Activated CD8-positive, alpha-beta memory T cell treated with anti-CD3 and anti-CD28 coated beads, Interleukin-2, amount 50 U/mL, for 1 hour (primary cell): Measurements from ENCODE around the gene RPL37.
"Not testable (repeated sequence)": the region's sequence is repeated elsewhere in the genome, so short reads cannot be mapped to it uniquely, and the experiment has no call there.

Experiments used
- DNase-seq: peaks from one replicate; pipeline ENCODE4 v3.0.0-alpha.2; 2020; ENCODE audit errors: extremely low read depth

RPL37 gene

DNA sequence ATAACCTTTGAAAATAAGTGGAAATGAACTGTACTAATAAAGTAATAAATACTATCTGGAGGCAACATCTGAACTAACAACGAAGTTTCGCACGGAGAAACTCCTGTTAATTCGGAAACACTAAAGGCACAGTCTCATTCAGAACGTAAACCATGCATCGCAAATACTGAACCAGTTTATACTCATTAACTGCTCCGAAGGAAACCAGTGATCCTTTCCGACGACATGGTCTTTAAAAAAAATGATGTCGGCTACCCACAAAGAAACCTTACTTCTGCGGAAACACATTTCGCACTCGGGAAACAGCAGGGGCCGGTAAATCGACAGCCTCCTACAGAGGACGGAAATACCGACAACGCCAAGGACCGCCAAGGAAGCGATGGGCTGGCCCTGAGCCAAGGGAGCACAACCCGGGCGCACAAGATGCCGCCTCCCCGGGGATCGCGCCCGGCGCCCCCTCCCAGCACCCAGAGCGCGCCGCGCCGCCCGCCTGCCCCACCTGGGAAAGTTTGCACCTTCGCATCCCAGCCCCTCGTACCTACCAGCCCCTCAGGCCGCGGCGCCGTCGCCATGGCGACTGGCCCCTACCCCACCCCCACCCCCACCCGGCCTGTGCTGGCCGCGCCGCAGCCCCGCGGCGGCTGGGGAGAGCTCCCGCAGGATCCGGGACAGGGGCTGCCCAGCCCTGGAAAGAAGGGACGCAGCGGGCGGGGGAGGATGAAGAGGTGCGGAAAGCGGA is 37.6 kb downstream of the RPL37 start:
- peak; percentile 55 for DNase-seq

DNA sequence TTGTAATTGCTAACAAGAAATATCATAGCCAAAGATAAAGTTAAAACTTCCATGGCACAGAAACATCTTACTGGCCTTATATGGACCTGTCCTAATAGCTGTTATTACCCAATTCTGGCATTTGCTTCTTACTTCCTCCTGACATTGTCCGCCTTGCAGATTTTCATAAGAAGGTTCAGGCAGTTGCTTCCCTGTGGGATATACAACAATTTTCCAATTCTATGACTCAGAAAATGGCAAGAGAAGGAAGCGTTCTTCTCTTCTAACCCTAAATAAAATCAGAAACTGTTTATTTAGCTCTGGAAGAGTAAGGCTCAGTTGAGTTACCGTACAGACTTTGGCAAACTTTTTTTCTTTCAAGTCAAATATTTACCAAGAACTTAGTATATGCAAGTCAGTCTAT is 38.5 kb downstream of the RPL37 start:
- no peak for DNase-seq

DNA sequence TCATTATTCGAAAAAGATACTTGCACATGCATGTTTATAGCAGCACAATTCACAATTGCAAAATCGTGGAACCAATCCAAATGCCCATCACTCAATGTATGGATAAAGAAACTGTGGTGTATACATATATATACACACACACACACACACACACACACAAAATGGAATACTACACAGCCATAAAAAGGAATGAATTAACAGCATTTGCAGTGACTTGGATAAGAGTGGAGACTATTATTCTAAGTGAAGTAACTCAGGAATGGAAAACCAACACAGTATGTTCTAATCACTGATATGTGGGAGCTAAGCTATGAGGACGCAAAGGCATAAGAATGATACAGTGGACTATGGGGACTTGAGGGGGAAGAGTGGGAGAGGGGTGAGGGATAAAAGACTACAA is 40.1 kb downstream of the RPL37 start:
- DNase-seq = not testable (repeated sequence)

DNA sequence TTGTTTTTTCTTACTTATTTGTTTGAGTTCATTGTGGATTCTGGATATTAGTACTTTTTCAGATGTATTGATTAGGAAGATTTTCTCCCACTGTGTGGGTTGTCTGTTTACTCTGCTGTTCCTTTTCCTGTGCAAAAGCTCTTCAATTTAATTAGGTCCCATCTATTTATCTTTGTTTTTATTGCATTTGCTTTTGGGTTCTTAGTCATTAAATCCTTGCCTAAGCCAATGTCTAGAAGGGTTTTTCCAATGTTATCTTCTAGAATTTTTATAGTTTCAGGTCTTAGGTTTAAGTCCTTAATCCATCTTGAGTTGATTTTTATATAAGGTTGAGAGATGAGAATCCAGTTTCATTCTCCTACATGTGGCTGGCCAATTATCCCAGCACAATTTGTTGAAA is 40.7 kb downstream of the RPL37 start:
- not testable (repeated sequence) for DNase-seq

DNA sequence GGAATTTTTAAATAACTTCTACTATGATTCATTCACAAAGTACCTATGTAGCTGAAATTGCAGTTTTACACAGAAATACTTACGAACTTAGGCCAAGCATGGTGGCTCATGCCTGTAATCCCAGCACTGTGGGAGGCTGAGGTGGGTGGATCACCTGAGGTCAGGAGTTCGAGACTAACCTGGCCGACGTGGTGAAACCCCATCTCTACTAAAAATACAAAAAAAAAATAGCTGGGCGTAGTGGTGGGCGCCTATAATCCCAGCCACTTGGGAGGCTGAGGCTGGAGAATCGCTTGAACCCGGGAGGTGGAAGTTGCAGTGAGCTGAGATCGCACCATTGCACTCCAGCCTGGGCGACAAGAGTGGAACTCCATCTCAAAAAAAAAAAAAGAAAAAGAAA is 42.3 kb downstream of the RPL37 start:
- DNase-seq = not testable (repeated sequence)

DNA sequence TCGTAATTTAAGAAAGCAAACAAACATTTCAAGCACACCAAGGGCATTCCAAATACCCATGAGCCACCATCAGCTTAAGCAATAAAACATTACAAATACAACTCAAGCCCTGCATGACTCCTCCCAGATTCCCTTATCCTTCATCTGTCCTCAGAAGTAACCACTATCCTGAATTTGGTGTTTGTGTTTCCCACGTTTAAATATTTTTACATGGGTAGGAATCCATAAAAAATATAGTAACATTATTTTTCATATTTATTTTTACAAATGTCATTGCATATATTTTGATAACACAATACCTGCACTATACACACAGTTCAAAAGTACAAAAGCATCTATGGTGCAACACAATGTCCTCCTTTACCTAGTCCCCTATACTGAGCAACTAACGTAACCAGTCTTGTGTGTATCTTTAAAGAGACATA is 43.3 kb downstream of the RPL37 start:
- DNase-seq = no peak

DNA sequence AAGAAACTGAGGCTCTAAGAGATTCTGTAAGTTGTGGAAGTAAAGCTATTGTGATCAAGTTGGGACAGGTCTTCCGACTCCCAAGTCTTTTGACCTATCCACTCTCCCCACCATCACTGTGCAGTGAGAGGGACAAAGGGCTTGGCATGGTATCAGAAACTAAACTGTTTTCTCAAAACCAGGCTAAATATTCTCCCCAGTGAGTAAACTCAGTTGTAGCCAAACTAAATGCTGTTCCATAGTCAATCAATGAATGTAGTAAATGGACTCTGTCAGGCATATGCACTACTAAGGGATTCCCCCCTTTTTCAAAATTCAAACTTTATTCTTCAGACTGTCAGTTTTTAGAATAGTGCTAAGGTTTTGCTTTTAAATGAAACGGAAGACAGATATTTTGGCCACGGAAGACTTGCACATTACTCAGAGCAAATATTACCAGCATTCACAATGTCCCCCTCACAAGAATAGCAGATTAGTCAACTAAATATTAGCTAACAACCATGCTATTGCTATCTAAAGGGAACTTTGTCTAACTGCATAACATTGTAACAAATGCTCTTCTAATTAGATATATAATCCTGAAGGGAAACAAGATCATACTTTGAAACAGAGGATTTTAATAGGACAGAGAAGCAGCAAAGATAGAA is 44.0 kb downstream of the RPL37 start:
- DNase-seq = no peak

DNA sequence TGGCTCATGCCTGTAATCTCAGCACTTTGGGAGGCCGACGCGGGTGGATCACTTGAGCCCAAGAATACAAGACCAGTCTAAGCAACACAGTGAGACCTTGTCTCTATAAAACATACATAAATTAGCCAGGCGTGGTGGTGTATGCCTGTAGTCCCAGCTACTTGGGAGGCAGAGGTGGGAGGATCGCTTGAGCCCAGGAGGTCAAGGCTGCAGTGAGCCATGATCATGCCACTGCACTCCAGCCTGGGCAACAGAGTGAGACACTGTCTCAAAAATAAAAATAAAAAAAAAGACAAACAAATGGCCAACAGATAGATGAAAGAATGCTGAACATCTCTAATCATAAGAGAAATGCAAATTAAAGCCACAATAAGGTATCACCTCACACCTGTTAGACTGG is 46.1 kb downstream of the RPL37 start:
- not testable (repeated sequence) for DNase-seq

DNA sequence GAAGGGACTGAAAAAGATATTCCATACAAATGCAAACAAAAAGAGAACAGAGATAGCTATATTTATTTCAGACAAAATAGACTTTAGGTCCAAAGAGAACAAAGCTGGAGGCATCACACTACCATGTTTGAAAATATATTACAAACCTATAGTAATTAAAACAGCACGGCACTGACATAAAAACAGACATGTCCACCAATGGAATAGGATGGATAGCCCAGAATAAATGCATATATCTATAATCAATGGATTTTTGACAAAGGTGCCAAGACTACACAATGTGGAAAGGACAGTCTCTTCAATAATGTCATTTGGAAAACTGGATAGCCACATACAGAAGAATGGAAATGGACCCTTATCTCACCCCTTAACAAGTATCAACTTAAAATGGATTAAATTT is 47.0 kb downstream of the RPL37 start:
- DNase-seq = no peak

DNA sequence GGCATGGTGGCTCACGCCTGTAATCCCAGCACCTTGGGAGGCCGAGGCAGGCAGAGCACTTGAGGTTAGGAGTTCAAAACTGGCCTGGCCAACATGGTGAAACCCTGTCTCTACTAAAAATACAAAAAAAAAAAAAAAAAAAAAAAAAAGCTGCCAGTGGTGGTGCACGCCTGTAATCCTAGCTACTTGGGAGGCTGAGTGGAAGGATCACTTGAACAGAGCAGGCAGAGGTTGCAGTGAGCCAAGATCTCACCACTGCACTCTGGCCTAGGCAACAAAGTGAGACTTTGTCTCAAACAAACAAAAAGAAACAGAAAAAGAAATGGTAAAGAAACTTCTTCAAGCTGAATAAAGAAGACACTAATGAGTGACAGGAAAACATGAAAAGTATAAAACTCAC is 48.4 kb downstream of the RPL37 start:
- DNase-seq = not testable (repeated sequence)

DNA sequence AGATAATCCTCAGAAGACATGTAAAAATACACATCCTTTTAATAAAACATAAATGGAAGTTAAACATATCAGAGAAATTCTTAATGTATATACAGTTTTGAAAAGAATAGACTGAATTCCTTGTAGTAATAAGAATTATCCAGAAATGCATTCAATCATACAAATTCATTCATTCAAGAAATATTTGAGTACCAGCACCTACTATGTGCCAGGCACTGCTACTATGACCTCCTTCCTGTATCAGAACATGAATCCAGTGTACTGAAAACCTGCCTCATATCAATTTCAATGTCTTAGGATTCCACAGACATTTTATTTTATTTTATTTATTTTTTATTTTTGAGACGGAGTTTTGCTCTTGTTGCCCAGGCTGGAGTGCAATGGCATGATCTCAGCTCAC is 50.1 kb downstream of the RPL37 start:
- DNase-seq = no peak

DNA sequence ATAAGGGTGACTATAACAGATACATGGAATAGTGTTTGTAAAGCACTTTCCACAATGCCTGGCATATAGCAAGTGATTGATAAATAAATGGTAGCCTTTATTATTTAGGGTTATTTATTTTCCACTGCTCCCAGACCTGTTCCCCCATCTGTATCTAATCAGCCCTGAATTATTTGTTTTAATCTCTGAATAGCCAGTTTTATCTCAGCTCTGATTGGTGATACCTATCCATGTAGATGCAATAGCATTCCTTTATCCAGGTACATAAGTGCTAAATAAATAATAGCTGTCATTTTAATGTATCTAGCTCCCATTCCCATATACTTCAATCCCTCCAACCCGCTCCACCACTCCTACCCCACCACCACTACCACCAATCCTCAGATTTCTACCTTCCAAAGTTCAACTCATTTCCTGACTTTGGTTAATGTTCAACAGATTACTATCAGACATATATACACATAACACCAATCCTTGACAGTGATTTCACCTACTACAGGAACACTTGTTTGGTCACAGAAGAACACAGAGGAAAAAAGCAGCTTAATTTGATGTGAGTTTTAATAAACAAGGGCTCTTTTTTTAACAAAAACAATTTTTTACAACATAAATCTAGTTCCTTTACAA is 50.9 kb downstream of the RPL37 start:
- no peak for DNase-seq

DNA sequence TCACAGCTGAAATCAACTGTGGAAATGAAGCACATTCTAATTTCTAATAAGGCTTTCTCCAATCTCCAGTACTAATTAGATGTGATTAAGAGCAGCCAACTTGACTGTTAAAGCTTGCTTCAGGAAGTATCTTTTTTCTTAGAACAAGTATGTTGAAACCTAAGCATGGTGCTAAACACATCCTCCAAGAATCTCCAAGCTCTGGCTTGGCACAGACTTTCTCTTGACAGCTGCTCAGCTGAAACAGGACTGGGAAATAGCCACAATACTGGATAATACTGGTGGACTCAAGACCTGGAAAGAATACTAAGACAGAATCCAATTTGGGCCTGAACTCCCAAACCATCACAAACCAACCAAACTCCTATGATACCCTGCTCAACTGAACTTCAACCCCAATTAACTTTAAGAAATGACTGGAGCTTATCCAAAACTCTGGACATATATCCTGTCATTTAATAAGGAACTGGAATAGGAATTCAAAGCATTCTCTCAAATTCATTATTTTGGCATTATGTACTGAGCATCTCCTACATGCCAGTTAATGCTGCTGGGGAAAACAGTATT is 53.1 kb downstream of the RPL37 start:
- DNase-seq = no peak

DNA sequence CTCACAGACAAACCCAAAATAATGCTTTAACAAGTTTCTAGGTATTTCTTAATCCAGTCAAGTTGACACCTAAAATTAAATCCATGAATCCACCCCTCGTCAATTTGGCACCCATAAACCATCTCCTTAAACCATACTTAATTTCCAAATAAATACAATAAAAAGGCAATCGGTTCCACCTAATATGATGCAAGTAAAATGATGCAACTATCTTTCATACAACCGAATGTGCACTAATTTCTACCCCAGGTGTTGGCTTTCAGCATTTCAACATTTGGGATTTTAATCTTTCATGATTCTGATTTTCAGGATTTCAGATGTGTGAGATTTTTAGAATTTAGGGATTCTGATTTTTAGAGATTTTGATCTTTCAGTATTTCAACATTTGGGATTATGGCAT is 54.2 kb downstream of the RPL37 start:
- no peak for DNase-seq

DNA sequence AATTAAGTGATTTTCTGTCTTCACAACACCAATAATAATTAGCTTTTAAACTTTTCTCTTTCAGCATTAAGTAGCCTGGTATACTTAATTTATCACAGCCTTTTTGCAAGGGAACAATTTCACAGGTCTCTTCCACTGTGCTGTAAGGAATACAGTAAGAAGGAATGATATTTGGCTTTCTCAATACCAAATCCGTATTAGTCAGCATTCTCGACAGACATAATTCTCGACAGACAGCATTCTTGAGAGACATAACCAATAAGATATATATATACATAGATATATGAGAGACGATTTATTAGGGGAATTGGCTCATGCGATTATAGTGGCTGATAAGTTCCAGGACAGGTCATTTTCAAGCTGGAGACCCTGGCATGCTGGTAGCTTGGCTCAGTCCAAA is 54.8 kb downstream of the RPL37 start:
- DNase-seq = no peak

DNA sequence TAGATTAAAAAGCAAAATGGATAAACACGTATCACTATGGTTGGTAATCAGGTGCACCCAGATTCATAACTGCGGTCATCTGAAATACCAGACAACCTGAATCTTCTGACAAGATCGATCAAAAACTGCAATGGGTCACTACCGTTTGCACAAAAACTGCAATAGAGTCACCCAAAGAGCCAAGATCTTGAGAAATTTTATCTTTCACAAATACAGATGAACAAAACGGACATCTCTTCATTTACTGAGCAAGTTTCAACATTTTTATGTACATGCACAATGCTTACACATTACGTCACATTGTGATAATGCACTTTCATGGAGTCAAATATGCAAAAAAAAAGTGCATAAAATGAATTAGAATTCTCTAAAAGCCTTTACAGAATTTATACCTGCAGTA is 55.5 kb downstream of the RPL37 start:
- DNase-seq = no peak

DNA sequence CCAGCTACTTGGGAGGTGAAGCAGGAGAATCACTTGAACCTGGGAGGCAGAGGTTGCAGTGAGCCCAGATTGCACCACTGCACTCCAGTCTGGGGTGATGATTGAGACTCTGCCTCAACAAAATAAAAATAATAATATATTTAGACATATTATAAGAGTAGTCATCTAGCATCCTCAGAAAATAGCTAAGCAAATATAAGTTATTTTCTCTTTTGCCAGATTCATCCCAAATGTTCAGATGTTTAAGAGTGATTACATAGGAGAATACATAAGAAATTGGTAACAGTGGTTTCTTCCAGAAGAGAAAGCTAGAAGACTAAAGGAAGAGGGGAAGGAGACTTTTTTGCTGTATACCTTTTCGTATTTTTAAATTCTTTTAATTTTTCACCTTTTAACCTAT is 56.9 kb downstream of the RPL37 start:
- no peak for DNase-seq

DNA sequence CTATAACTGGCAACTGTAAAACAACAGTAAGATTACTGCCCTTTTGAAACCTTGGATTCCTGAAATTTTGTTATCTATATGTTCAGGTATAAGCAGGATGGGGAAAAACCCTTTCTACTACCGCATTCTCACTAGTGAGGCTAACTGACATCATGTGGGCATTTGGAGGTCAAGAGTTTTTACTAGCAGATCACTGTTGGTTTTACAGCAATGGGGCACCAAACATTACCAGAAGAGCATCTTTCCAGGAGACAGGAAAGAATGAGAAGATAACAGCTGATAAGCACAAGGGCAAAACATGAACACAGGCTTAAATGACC is 58.4 kb downstream of the RPL37 start:
- no peak for DNase-seq

DNA sequence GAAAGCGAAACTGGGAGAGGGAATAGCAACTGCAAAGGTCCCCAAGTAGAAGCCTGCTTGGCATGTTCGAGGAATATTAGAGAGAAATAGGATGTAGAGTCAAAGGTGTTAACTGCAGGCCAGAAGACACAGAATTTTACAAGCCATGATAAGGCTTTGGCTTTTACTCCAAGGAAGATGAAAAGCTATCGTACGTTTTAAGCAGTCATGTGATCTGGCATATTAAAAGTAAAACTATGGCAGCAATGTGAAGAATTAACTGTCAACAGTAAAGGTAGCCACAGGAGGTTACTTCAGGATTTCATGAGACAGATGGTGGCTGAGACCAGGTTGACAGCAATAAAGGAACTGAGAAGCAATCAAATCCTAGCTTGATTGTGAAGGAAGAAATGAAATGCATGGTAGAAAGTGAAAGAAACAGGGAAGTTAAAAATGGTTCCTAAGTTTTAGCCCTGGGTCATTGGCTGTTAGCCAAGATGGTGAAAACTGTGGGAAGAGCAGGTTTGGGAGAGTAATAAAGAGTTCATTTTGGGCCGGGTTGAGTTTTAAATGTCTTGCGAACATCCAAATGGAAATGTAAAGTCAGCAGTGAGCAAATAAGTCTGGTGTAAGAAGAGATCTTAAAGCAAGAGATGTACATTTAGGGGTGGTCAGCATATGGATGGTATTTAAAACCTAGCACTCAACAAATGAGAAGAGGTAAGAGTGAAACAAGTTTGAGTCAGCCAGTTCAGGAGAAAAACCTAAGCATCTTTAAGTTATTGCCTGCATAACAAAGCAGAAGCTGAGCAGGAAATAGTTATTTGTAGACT is 59.0 kb downstream of the RPL37 start:
- DNase-seq = no peak
